Measurements from ENCODE around the gene MAPK8.

The MAPK8 gene

DNA sequence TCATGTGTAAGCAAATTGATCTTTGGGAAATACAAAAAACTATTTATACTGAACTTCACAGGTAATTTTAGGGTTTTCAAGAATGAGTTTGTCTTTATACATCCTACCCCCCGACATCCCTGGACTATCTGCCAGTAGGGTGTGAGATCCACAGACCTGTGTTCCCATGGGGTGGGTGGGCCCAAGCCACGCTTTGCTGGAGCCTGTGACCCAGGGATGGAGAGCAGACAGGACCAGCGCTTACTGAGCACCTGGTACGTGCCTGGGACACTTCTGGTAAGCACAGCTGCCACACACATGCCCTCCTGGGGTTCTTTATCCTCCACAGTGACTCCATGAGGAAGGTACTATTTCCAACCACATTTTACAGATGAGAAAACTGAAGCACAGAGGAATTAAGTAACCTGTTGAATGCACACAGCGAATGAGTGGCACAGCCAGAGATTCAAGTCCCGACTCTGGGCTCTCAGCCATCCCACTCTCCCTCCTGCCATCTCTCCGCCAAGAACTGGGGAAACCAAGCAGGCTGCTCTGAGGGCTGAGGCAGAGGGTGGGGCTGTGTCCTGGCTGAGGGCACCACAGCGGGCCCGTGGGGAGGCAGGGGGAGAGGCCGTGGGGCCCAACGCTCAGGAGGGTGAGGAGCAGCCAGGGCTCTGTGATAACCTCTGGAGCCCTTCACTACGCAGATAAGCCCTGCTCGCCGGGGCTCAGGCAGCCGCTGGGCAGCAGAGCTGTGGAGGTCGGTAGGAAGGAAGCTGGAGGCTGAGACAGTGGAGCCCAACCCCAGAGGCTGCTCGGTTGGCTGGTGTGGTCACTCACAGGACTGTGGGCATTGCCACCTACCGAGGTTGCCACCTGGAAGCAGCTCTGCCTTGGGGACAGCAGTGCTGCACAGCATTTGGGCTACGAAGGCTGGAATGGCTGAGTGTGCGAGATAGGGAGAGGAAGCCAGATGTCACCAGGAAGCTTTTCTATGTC is 174.2 kb downstream of the MAPK8 start:
- no peak for DNase-seq

DNA sequence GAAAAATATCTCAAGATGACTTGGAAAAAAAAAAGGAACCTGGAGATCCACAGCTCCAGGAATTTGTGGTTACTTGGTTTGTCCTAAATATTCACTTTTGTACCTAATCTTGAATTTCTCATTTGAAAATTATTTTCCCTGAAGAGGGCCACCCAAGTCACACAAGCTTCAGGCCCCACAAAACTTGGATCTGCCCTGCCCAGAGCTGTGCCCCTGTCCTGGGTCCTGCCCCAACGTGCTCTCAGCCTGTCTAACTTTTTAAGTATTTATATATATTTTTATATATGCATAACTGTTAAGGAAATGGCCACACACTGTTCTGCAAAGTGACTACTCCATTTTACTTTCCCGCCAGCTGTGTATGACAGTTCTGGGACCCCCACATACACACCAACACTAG is 174.9 kb downstream of the MAPK8 start:
- no peak for DNase-seq

DNA sequence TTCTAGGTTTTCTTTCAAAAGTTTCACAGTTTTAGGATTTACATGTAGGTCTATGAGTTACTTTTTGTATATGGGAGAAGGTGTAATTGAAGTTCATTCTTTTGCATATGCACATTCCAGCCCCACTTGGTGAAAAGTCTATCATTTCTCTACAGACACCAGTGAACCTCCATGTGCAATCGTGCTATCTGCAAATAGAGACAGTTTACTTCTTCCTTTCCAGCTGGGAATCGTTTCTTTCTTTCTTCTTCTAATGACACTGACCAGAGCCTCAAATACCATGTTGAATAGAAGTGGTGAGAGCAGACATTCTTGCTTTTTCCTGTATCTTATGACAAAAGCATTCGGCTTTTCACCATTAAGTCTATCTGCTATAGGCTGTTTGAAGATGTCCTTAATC is 175.7 kb downstream of the MAPK8 start:
- DNase-seq: no peak

DNA sequence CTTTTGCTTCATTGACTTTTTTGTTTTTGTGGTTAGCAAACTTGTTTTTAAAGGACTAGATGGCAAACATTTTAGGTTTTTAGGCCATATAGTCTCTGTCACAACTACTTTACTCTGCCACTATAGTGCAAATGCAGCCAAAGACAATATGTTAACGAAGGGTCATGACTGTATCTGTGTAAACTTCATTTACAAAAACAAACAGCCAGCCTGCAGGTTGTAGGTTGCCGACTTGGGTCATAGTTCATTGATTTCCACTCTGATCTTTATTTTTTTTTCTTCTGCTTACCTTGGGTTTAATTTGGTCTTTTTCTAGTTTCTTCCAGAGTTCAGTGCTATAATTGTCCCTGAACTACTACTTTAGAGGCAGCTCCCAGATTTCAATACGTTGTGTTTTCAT is 178.4 kb downstream of the MAPK8 start:
- no peak for DNase-seq

DNA sequence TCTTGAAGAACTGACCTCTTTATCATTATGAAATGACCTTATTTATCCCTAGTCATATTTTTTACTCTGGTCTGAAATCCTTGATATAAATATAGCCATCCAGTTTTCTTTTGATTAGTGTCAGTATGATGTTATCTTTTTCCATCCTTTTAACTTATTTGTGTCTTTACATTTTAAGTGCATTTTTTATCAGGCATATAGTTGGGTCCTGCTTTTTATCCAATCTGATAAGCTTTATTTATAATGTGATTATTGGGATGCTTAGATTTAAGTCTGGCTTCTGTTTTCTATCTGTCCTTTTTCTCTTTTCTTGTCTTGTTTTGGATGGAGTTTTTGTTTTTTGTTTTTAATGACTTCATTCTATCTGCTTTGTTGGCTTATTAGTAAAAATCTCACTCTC is 179.2 kb downstream of the MAPK8 start:
- no peak for DNase-seq

DNA sequence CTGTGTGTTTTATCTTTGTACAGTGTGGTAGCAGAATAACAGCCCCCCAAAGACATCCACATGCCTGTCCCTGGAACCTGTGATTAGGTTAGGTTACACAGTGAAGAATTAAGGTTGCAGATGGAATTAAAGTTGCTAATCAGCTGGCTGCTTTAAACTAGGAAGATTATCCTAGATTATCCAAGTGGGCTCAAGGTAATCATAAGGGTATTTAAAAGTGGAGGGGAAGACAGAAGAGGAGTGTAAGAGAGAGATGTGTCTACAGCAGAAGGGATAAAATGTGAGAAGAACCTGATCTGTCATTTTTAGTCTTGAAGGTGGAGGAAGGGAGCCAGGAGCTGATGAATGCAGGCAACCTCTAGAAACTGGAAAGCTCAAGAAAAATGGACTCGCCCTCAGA is 180.8 kb downstream of the MAPK8 start:
- no peak for DNase-seq
